Activated naive CD4-positive, alpha-beta T cell treated with anti-CD3 and anti-CD28 coated beads, Interleukin-2, amount 10 ng/mL, durations not matched to agents 7 days and 5 days (primary cell): ENCODE measurements around the gene NSUN2.
"Not testable (repeated sequence)": the region's sequence is repeated elsewhere in the genome, so short reads cannot be mapped to it uniquely, and the experiment has no call there.

Experiments used
- CTCF ChIA-PET: fragments of 350-600 bp; sonication (Branson Sonifier 250); formaldehyde crosslinking; loops from one replicate; lab custom pipeline; 2021; ENCODE audit warnings: antibody characterized with exemption; lab: Charles Lee
- DNase-seq: peaks from one replicate; pipeline ENCODE4 v3.0.0-alpha.2; 2020
- H3K27ac Mint-ChIP-seq: one replicate; pipeline ENCODE4 v1.8.0; 2021; ENCODE audit warnings: mild to moderate bottlenecking, moderate library complexity, mixed read lengths
- H3K27me3 Mint-ChIP-seq: one replicate; pipeline ENCODE4 v1.8.0; 2021; ENCODE audit warnings: mild to moderate bottlenecking, mixed read lengths
- H3K36me3 Mint-ChIP-seq: one replicate; pipeline ENCODE4 v1.8.0; 2021; ENCODE audit warnings: mixed read lengths
- H3K4me1 Mint-ChIP-seq: one replicate; pipeline ENCODE4 v1.8.0; 2021; ENCODE audit warnings: mixed read lengths
- H3K4me3 Mint-ChIP-seq: one replicate; pipeline ENCODE4 v1.8.0; 2021; ENCODE audit warnings: mild to moderate bottlenecking, moderate library complexity, mixed read lengths
- H3K9me3 Mint-ChIP-seq: one replicate; pipeline ENCODE4 v1.8.0; 2021; ENCODE audit warnings: mixed read lengths

Gene NSUN2

GRCh38 chr5:6576861-6577501, 55.9 kb downstream of the NSUN2 start:
- H3K27ac Mint-ChIP-seq = no peak overlapping the region
- H3K27me3 Mint-ChIP-seq = peaks cover 32% of the 10 kb centered on the region
- no peaks in the 10 kb centered on the region for H3K36me3 Mint-ChIP-seq
- CTCF ChIA-PET = no interaction called here
- no peak overlapping the region for H3K4me3 Mint-ChIP-seq
- DNase-seq = peak; percentile 43
- H3K9me3 Mint-ChIP-seq = no peaks in the 10 kb centered on the region
- no peaks in the 10 kb centered on the region for H3K4me1 Mint-ChIP-seq

DNA sequence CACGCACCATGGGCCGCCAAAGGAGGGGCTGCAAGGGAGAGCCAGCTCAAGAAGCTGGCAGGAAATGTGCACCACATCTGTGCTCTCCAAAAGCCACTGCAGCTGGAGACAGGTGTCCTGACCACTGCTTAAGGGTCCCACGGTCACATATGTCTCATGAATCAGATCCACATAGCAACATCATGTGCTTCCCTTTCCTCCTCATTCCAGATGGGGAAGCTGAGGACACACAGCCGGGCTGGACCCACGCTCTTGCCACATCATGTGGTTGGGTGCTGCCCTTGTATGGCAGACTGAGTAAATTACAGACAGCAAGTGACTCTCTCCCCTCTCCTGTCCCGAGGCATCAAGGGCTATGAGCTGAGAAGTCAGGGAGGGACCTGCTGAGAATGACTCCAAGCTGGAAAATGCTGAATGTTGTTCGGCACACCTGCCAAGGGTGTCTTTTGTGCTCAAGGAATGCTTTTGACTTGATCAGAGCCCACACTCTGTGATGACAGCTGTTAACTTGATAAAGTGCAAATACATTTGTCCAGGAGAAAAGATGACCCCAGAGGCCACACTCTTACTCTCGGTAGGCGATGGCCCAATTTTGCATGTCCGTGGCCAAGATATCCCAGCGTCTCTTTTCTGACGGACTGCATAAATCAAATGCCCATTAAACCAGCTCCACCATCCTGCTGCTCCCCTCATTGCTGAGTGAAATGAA, 58.2 kb downstream of the NSUN2 start:
- no peak overlapping the region for H3K27ac Mint-ChIP-seq
- H3K27me3 Mint-ChIP-seq = peaks cover 14% of the 10 kb centered on the region
- no peaks in the 10 kb centered on the region for H3K36me3 Mint-ChIP-seq
- no peak for DNase-seq
- CTCF ChIA-PET = interaction anchor here (0.6 to 0.9 kb wide), 2 partner anchors 129 to 281 kb away, joined by 3 read pairs; no protein-coding TSS in a partner anchor
- H3K9me3 Mint-ChIP-seq = no peaks in the 10 kb centered on the region
- no peaks in the 10 kb centered on the region for H3K4me1 Mint-ChIP-seq
- H3K4me3 Mint-ChIP-seq = no peak overlapping the region

DNA sequence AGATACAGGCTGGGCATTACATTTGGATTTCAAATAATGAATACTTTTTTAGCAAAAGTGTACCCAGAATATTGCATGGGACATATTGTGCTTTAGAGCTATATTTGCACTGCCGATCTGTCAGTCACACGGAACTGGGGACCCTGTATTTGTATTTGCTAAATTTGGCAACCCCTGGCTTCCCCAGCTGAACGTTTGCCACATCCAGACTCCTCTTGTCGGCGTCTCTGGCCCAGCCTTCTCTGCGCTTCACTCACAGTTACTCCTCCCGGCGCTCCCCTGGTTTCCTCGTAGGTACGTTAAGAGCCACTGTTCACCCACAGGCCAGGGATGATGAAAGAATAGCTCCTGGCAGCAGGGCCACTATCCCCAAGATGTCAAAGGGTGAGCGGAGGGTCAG, 58.7 kb downstream of the NSUN2 start:
- Mint-ChIP-seq H3K9me3 (no peaks in the 10 kb centered on the region), H3K27ac (no peak overlapping the region), H3K27me3 (peaks cover 11% of the 10 kb centered on the region), H3K36me3 (no peaks in the 10 kb centered on the region), H3K4me1 (no peaks in the 10 kb centered on the region), H3K4me3 (no peak overlapping the region)
- DNase-seq = no peak
- CTCF ChIA-PET = interaction anchor here (0.6 kb wide), 1 partner anchor 128 kb away, joined by 3 read pairs; no protein-coding TSS in a partner anchor

GRCh38 chr5:6573651-6574101, 59.2 kb downstream of the NSUN2 start:
- Mint-ChIP-seq H3K4me3 (no peak overlapping the region), H3K4me1 (no peaks in the 10 kb centered on the region), H3K27me3 (peaks cover 7% of the 10 kb centered on the region), H3K27ac (no peak overlapping the region), H3K36me3 (no peaks in the 10 kb centered on the region), H3K9me3 (no peaks in the 10 kb centered on the region)
- CTCF ChIA-PET = no interaction called here
- DNase-seq = no peak

DNA sequence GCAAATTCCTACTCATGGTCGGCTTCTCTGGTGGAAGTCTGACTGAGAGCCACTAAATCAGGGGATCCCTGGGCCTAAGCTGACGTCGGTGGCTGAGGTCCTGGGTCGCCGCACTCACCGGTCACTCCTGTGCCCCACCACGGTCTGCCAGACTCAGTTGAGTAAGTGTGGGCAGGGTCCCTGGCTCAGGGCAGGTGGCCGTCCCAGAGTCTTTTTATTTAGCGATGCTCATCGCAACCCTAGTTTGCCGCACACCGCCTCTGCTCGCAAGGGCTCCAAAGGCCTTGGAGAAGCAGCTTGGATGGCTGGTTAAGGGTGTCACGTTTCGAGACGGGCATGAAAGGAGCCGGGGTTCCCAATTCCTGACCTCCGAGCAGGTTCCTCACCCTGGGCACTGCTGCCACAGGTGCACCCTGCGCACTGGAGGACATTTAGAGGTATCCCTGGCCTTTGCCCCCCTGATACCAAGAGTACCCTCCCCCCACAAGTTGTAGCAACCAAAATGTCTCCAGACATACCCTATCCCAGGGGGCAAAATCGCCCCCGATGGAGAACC, 59.9 kb downstream of the NSUN2 start:
- no peaks in the 10 kb centered on the region for H3K36me3 Mint-ChIP-seq
- CTCF ChIA-PET = no interaction called here
- no peak overlapping the region for H3K4me3 Mint-ChIP-seq
- DNase-seq = no peak
- H3K9me3 Mint-ChIP-seq = no peaks in the 10 kb centered on the region
- no peaks in the 10 kb centered on the region for H3K4me1 Mint-ChIP-seq
- H3K27ac Mint-ChIP-seq = no peak overlapping the region
- peaks cover 11% of the 10 kb centered on the region for H3K27me3 Mint-ChIP-seq

GRCh38 chr5:6572086-6572824, 60.6 kb downstream of the NSUN2 start:
- CTCF ChIA-PET = no interaction called here
- Mint-ChIP-seq H3K27me3 (peaks cover 8% of the 10 kb centered on the region), H3K4me1 (no peaks in the 10 kb centered on the region), H3K36me3 (no peaks in the 10 kb centered on the region), H3K9me3 (no peaks in the 10 kb centered on the region), H3K27ac (no peak overlapping the region), H3K4me3 (no peak overlapping the region)
- no peak for DNase-seq

DNA sequence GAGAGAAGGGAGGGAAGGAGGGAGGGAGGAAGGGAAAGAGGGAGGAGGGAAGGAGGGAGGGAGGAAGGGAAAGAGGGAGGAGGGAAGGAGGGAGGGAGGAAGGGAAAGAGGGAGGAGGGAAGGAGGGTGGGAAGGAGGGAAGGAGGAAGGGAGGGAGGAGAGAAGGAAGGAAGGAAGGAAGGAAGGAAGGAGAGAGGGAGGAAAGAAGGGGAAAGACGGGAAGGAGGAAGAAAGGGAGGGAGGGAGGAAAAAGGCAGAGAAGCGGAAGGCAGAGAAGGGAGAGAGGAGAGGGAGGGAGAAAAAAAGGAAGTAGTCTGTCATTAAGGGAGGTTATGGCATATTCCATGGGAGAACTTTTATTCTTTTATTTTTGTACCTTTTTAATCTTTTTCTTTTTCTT, 61.2 kb downstream of the NSUN2 start:
- H3K9me3 Mint-ChIP-seq, H3K27ac Mint-ChIP-seq, H3K27me3 Mint-ChIP-seq: not testable (repeated sequence)

DNA sequence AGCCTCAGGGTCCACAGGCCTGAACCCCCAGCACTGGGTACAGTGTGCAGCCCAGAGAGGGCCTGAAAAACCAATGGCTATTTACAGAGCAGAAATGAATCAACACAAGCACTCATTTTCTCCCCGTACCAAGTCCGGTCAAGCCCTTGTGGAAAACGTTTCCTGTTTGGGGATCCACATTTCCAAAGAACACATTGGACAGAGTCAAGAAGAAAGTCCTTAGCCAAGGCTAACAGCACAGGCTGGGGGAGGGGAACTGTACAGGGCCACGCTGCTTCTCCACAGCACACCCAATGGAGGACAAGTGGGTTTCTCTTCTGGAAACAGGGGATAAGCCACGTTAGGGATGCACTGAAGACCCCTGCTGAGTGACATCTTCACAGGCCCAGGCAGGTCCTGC, 62.3 kb downstream of the NSUN2 start:
- Mint-ChIP-seq H3K4me3 (no peak overlapping the region), H3K4me1 (no peaks in the 10 kb centered on the region), H3K27me3 (peaks cover 8% of the 10 kb centered on the region), H3K36me3 (no peaks in the 10 kb centered on the region), H3K9me3 (no peaks in the 10 kb centered on the region), H3K27ac (no peak overlapping the region)
- no peak for DNase-seq
- CTCF ChIA-PET = no interaction called here

More for the DNA sequence above, 61.2 kb downstream of the NSUN2 start:
- H3K4me1 Mint-ChIP-seq, DNase-seq, H3K4me3 Mint-ChIP-seq, H3K36me3 Mint-ChIP-seq, CTCF ChIA-PET: not testable (repeated sequence)

DNA sequence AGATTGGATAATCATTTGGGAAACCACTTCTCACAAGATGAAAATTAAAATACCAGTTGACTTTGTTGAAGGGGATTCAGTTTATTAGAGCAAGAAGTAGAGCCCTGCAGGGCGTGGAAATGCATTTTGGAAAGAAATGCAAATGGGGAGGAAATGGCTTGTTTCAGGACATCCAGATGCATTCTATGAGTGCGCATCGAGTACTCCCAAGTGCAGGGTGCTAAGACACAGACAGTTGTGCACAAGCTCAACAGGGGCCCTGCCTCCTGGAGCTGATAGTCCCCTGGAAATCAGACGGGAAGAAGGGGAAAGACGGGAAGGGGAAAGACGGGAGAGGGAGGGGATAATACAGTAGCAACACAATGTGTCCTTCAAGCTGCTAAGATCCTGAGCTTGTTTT, 64.0 kb downstream of the NSUN2 start:
- H3K4me1 Mint-ChIP-seq = no peaks in the 10 kb centered on the region
- H3K9me3 Mint-ChIP-seq = no peaks in the 10 kb centered on the region
- no peaks in the 10 kb centered on the region for H3K36me3 Mint-ChIP-seq
- CTCF ChIA-PET = no interaction called here
- peaks cover 8% of the 10 kb centered on the region for H3K27me3 Mint-ChIP-seq
- no peak overlapping the region for H3K27ac Mint-ChIP-seq
- no peak overlapping the region for H3K4me3 Mint-ChIP-seq
- no peak for DNase-seq

GRCh38 chr5:6568383-6568782, 64.5 kb downstream of the NSUN2 start:
- CTCF ChIA-PET = no interaction called here
- Mint-ChIP-seq H3K27me3 (peaks cover 8% of the 10 kb centered on the region), H3K27ac (no peak overlapping the region), H3K4me1 (no peaks in the 10 kb centered on the region), H3K9me3 (no peaks in the 10 kb centered on the region), H3K4me3 (no peak overlapping the region), H3K36me3 (no peaks in the 10 kb centered on the region)
- no peak for DNase-seq

- Mint-ChIP-seq H3K27ac (no peak overlapping the region), H3K27me3 (peaks cover 8% of the 10 kb centered on the region), H3K9me3 (no peaks in the 10 kb centered on the region), H3K4me3 (no peak overlapping the region), H3K4me1 (no peaks in the 10 kb centered on the region), H3K36me3 (no peaks in the 10 kb centered on the region)
- CTCF ChIA-PET = no interaction called here
- no peak for DNase-seq
Measured at GRCh38 chr5:6567835-6568234, 65.0 kb downstream of the NSUN2 start.

- Mint-ChIP-seq H3K4me3 (no peak overlapping the region), H3K4me1 (no peaks in the 10 kb centered on the region), H3K27ac (no peak overlapping the region), H3K27me3 (peaks cover 8% of the 10 kb centered on the region), H3K9me3 (no peaks in the 10 kb centered on the region), H3K36me3 (no peaks in the 10 kb centered on the region)
- no peak for DNase-seq
- CTCF ChIA-PET = no interaction called here
Measured at GRCh38 chr5:6567068-6567467, 65.8 kb downstream of the NSUN2 start.

GRCh38 chr5:6565492-6565891, 67.4 kb downstream of the NSUN2 start:
- H3K4me3 Mint-ChIP-seq = no peak overlapping the region
- DNase-seq = no peak
- H3K36me3 Mint-ChIP-seq = no peaks in the 10 kb centered on the region
- CTCF ChIA-PET = no interaction called here
- H3K27me3 Mint-ChIP-seq = peaks cover 8% of the 10 kb centered on the region
- no peaks in the 10 kb centered on the region for H3K9me3 Mint-ChIP-seq
- H3K27ac Mint-ChIP-seq = no peak overlapping the region
- H3K4me1 Mint-ChIP-seq = no peaks in the 10 kb centered on the region

GRCh38 chr5:6557807-6558575, 74.9 kb downstream of the NSUN2 start:
- Mint-ChIP-seq H3K36me3 (no peaks in the 10 kb centered on the region), H3K4me1 (no peaks in the 10 kb centered on the region), H3K9me3 (no peaks in the 10 kb centered on the region), H3K27me3 (peaks cover 8% of the 10 kb centered on the region), H3K27ac (no peak overlapping the region), H3K4me3 (no peak overlapping the region)
- DNase-seq = no peak
- CTCF ChIA-PET = no interaction called here
